Endodermal cell (in vitro differentiated cells): ENCODE measurements around the gene RAB29. TPM values are rescaled to one million over a fixed set of nuclear protein-coding genes. Genes with fewer than 3 reads are reported as not detected.

Experiments
- DNase-seq: peaks from one replicate; pipeline ENCODE4 v3.0.0-alpha.2; 2017
- H3K27ac ChIP-seq: 2 replicates; pipeline ENCODE4 v1.5.1; 2013; ENCODE audit warnings: mild to moderate bottlenecking, low read depth, low read length, moderate library complexity
- H3K27me3 ChIP-seq: 2 replicates; pipeline ENCODE4 v1.6.1; 2013; ENCODE audit warnings: mild to moderate bottlenecking, low read length, moderate library complexity; ENCODE audit not compliant: insufficient read depth, control insufficient read depth, poor library complexity, severe bottlenecking
- H3K36me3 ChIP-seq: 2 replicates; pipeline ENCODE4 v1.7.0; 2013; ENCODE audit warnings: mild to moderate bottlenecking, low read length, moderate library complexity; ENCODE audit not compliant: control insufficient read depth, insufficient read depth
- H3K4me1 ChIP-seq: one replicate; pipeline ENCODE4 v1.7.0; 2013; ENCODE audit warnings: low read length; ENCODE audit not compliant: control insufficient read depth, insufficient read depth
- H3K4me3 ChIP-seq: 2 replicates; pipeline ENCODE4 v1.5.1; 2013; ENCODE audit warnings: mild to moderate bottlenecking, low read length, moderate library complexity
- H3K9ac ChIP-seq: 2 replicates; pipeline ENCODE4 v1.6.1; 2013; ENCODE audit warnings: mild to moderate bottlenecking, low read length, moderate library complexity; ENCODE audit not compliant: poor library complexity, severe bottlenecking; ENCODE audit errors: extremely low read depth
- H3K9me3 ChIP-seq: 2 replicates; pipeline ENCODE4 v1.6.1; 2013; ENCODE audit warnings: mild to moderate bottlenecking, low read length, moderate library complexity; ENCODE audit not compliant: control insufficient read depth
- H3K27ac Mint-ChIP-seq: 2 replicates; pipeline ENCODE4 v1.8.0; 2020; ENCODE audit warnings: mixed read lengths
- H3K27me3 Mint-ChIP-seq: 2 replicates; pipeline ENCODE4 v1.8.0; 2021; ENCODE audit warnings: mild to moderate bottlenecking, mixed read lengths; ENCODE audit not compliant: insufficient read depth
- H3K36me3 Mint-ChIP-seq: 2 replicates; pipeline ENCODE4 v1.8.0; 2020; ENCODE audit warnings: low read depth, mixed read lengths
- H3K4me1 Mint-ChIP-seq: 2 replicates; pipeline ENCODE4 v1.8.0; 2020; ENCODE audit warnings: mixed read lengths
- H3K4me3 Mint-ChIP-seq: 2 replicates; pipeline ENCODE4 v1.8.0; 2020; ENCODE audit warnings: mild to moderate bottlenecking, moderate library complexity, mixed read lengths
- H3K9me3 Mint-ChIP-seq: 2 replicates; pipeline ENCODE4 v1.8.0; 2020; ENCODE audit warnings: mild to moderate bottlenecking, mixed read lengths
- WGBS, 2 experiments: methylation state at CpG; one replicate each; pipeline versions ENCODE4 v1.1.5 to v1.1.7; 2013; ENCODE audit warnings: missing lambda C conversion rate in 2 of 2, mixed read lengths in 1 of 2; ENCODE audit not compliant: insufficient coverage in 1 of 2, insufficient read length in 1 of 2; 5-methylcytosine and 5-hydroxymethylcytosine counted together
- total RNA-seq, 2 donors: library from RNA; stranded (reverse); fragmentation: NEBNext Ultra II Directional in 1 of 2; extraction: Animal tissue kit (Norgen Biotek cat#: 25700) in 1 of 2; gene quantifications; 2 replicates in 1 of 2; 3 replicates in 1 of 2; pipeline ENCODE4 v1.2.1, GENCODE V29; 2021
- TF ChIP-seq, protein P1 (sequence below): fragments of 200-600 bp; sonication (generic); conservative IDR thresholded peaks from 2 replicates; pipeline ENCODE4 v1.5.0; 2021; ENCODE audit warnings: antibody characterized with exemption, mild to moderate bottlenecking

Gene RAB29
- total RNA-seq, 2 donors from 2014 or later = 5.7 to 7.2 TPM

DNA sequence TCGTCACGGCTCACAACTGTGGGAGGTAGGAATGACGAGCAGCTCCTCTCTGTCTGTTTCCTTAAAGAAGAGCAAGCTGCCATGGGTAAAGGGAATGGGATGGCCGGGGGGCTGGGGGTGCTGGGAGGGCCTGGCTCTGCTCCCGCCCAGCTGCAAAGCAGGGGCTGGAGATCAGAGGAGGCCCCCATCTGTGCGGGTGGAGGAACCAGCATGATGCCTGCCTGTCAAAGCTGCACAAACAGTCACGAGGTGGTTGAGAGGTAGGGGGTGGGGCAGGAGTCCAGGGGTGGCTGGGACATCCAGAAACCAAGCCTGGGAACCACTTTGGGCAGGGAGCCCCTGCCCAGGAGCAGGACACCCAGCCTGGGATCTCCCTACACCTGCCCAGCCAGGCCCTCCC is 25.1 kb upstream of the RAB29 start:
- Mint-ChIP-seq H3K36me3 (peaks cover 30% of the 10 kb centered on the region), H3K9me3 (peaks cover 1% of the 10 kb centered on the region), H3K4me3 (no peak overlapping the region), H3K27me3 (no peaks in the 10 kb centered on the region), H3K4me1 (peaks cover 28% of the 10 kb centered on the region), H3K27ac (no peak overlapping the region)
- no peak for DNase-seq
- H3K9ac ChIP-seq = no peak overlapping the region
- no peak overlapping the region for H3K27ac ChIP-seq
- 48 to 81% methylated on average over 3 to 7 of the region's 7 CpGs for WGBS, 2 experiments
- H3K27me3 ChIP-seq = no peaks in the 10 kb centered on the region
- H3K4me1 ChIP-seq = peaks cover 3% of the 10 kb centered on the region
- H3K36me3 ChIP-seq = peaks cover 14% of the 10 kb centered on the region
- no peak overlapping the region for H3K4me3 ChIP-seq
- H3K9me3 ChIP-seq = no peaks in the 10 kb centered on the region
- TF ChIP-seq, protein P1, sequence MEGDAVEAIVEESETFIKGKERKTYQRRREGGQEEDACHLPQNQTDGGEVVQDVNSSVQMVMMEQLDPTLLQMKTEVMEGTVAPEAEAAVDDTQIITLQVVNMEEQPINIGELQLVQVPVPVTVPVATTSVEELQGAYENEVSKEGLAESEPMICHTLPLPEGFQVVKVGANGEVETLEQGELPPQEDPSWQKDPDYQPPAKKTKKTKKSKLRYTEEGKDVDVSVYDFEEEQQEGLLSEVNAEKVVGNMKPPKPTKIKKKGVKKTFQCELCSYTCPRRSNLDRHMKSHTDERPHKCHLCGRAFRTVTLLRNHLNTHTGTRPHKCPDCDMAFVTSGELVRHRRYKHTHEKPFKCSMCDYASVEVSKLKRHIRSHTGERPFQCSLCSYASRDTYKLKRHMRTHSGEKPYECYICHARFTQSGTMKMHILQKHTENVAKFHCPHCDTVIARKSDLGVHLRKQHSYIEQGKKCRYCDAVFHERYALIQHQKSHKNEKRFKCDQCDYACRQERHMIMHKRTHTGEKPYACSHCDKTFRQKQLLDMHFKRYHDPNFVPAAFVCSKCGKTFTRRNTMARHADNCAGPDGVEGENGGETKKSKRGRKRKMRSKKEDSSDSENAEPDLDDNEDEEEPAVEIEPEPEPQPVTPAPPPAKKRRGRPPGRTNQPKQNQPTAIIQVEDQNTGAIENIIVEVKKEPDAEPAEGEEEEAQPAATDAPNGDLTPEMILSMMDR = no peak

DNA sequence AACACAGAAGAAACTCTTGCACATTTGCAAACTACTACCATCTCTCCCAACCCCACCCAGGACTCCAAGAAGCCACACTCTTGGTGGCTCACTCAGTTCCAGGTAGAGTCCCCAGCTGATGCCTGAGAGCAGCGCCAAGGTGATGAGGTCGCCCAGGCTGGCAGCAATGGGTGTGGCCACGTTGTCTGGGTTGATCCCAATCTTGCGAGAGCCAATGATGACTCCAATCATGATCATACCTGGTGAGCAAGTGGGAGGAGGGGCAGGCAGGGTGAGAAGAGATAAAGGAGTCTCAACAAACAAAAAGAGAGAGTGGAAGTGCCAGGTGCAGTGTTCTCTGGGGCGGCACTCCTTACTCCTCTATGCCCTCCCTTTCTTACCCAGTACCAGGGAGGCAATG is 23.3 kb upstream of the RAB29 start:
- no peak overlapping the region for H3K4me3 Mint-ChIP-seq
- WGBS, 2 experiments = 73 to 100% methylated on average over 1 to 5 of the region's 5 CpGs
- H3K36me3 ChIP-seq = peaks cover 25% of the 10 kb centered on the region
- DNase-seq = peak; percentile 53
- H3K27ac ChIP-seq = no peak overlapping the region
- H3K9ac ChIP-seq = no peak overlapping the region
- peaks cover 37% of the 10 kb centered on the region for H3K36me3 Mint-ChIP-seq
- no peak overlapping the region for H3K27ac Mint-ChIP-seq
- no peaks in the 10 kb centered on the region for H3K9me3 Mint-ChIP-seq
- no peaks in the 10 kb centered on the region for H3K27me3 ChIP-seq
- H3K4me1 Mint-ChIP-seq = peaks cover 28% of the 10 kb centered on the region
- no peak overlapping the region for H3K4me3 ChIP-seq
- H3K27me3 Mint-ChIP-seq = no peaks in the 10 kb centered on the region
- TF ChIP-seq, protein P1 = no peak
- no peaks in the 10 kb centered on the region for H3K9me3 ChIP-seq
- H3K4me1 ChIP-seq = peaks cover 3% of the 10 kb centered on the region

DNA sequence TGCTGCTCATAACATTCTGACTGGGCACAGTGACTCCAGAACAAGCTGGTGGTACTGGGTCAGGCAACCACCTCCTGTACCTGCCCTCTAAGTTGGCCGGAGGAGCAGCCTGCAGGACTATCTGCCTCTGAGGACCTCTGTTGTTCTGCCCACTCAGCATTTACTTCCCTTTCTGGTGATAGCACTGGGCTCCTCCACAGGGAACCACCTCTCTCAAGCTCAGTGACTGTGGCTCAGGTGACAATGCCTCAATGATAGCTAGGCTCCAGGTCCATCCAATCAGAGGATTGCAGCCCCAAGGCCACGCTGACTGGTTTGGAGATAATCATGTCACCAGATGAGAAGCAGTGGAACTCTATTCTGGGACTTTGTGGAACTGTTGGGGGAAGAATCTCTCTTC is 21.9 kb upstream of the RAB29 start:
- H3K4me3 Mint-ChIP-seq = no peak overlapping the region
- peak overlapping the region; percentile 4 for H3K27ac Mint-ChIP-seq
- H3K4me3 ChIP-seq = no peak overlapping the region
- no peak overlapping the region for H3K27ac ChIP-seq
- no peaks in the 10 kb centered on the region for H3K27me3 Mint-ChIP-seq
- H3K36me3 Mint-ChIP-seq = peaks cover 37% of the 10 kb centered on the region
- DNase-seq = no peak
- H3K27me3 ChIP-seq = no peaks in the 10 kb centered on the region
- no peak overlapping the region for H3K9ac ChIP-seq
- no peaks in the 10 kb centered on the region for H3K9me3 ChIP-seq
- no peaks in the 10 kb centered on the region for H3K9me3 Mint-ChIP-seq
- TF ChIP-seq, protein P1 = no peak
- peaks cover 30% of the 10 kb centered on the region for H3K4me1 Mint-ChIP-seq
- H3K4me1 ChIP-seq = peaks cover 3% of the 10 kb centered on the region
- peaks cover 25% of the 10 kb centered on the region for H3K36me3 ChIP-seq
- 93 to 98% methylated on average over 2 of the region's 2 CpGs for whole genome bisulfite sequencing, 2 experiments
